SK-N-SH (cell line): ENCODE measurements around the gene APBB1IP. TPM values are rescaled to one million over a fixed set of nuclear protein-coding genes. Genes with fewer than 3 reads are reported as not detected.

ENCODE experiments used
- CTCF ChIA-PET: fragments of 300-600, 350-600 bp; formaldehyde crosslinking; extraction: SDS; loops from one replicate; lab custom pipeline; 2021; lab: Yijun Ruan, JAX
- POLR2A ChIA-PET: fragments of 350-600 bp; sonication (Branson Sonifier 250); formaldehyde crosslinking; extraction: SDS; loops from one replicate; lab custom pipeline; 2020; ENCODE audit warnings: antibody characterized with exemption, inconsistent platforms; lab: Yijun Ruan, JAX
- DNase-seq: peaks from one replicate; pipeline ENCODE4 v3.0.0; 2012
- H2AFZ ChIP-seq: fragments of 200-600 bp; sonication (generic); 2 replicates; pipeline ENCODE4 v1.8.1; 2016; ENCODE audit warnings: antibody characterized with exemption, mild to moderate bottlenecking, low read depth
- H3F3A ChIP-seq: fragments of 200-600 bp; sonication (generic); replicated peaks from 2 replicates; pipeline ENCODE3; 2016; ENCODE audit warnings: antibody characterized with exemption, mild to moderate bottlenecking; ENCODE audit not compliant: insufficient read depth
- H3K27ac ChIP-seq, 2 experiments: fragments of 200-500 bp in 1 of 2; fragments of 200-600 bp in 1 of 2; sonication (Bioruptor generic) in 1 of 2; sonication (generic), shearing (Covaris generic) in 1 of 2; 2 replicates each; pipeline versions ENCODE4 v1.5.1 to v1.6.1; 2014 to 2016; ENCODE audit warnings: low read depth in 2 of 2, inconsistent platforms in 1 of 2, low read length in 1 of 2, mild to moderate bottlenecking in 1 of 2, mixed read lengths in 1 of 2
- H3K27me3 ChIP-seq: fragments of 200-600 bp; sonication (generic), shearing (Covaris generic); 2 replicates; pipeline ENCODE4 v1.6.1; 2016; ENCODE audit warnings: mixed run types; ENCODE audit not compliant: insufficient read depth
- H3K36me3 ChIP-seq, 2 experiments: fragments of 200-500 bp in 1 of 2; fragments of 200-600 bp in 1 of 2; sonication (Bioruptor generic) in 1 of 2; sonication (generic) in 1 of 2; replicated peaks in 1 of 2; 2 replicates each; pipeline versions ENCODE3 to v1.5.1; 2014 to 2016; ENCODE audit warnings: low read length in 1 of 2, mild to moderate bottlenecking in 1 of 2; ENCODE audit not compliant: insufficient read depth in 2 of 2, control insufficient read depth in 1 of 2
- H3K4me1 ChIP-seq, 2 experiments: fragments of 200-500 bp in 1 of 2; fragments of 200-600 bp in 1 of 2; sonication (Bioruptor generic) in 1 of 2; sonication (generic), shearing (Covaris generic) in 1 of 2; 2 replicates each; pipeline versions ENCODE4 v1.5.1 to v1.6.1; 2014 to 2016; ENCODE audit warnings: low read depth in 1 of 2, low read length in 1 of 2, mixed run types in 1 of 2; ENCODE audit not compliant: insufficient read depth in 2 of 2, control insufficient read depth in 1 of 2
- H3K4me2 ChIP-seq: fragments of 200-600 bp; sonication (generic), shearing (Covaris generic); 2 replicates; pipeline ENCODE4 v1.6.1; 2017; ENCODE audit warnings: mixed run types
- H3K4me3 ChIP-seq, 2 experiments: fragments of 200-500 bp in 1 of 2; fragments of 200-600 bp in 1 of 2; sonication (Bioruptor generic) in 1 of 2; sonication (generic), shearing (Covaris generic) in 1 of 2; 2 replicates each; pipeline versions ENCODE4 v1.5.1 to v1.8.1; 2014 to 2016; ENCODE audit warnings: low read depth in 2 of 2, inconsistent platforms in 1 of 2, low read length in 1 of 2, mild to moderate bottlenecking in 1 of 2, mixed read lengths in 1 of 2, moderate library complexity in 1 of 2
- H3K79me2 ChIP-seq: fragments of 200-600 bp; sonication (generic); 2 replicates; pipeline ENCODE4 v1.8.1; 2017; ENCODE audit warnings: mild to moderate bottlenecking; ENCODE audit not compliant: insufficient read depth
- H3K9ac ChIP-seq: fragments of 200-600 bp; sonication (generic); 2 replicates; pipeline ENCODE4 v1.6.1; 2017; ENCODE audit warnings: mixed run types
- H3K9me2 ChIP-seq: fragments of 200-600 bp; sonication (generic); 2 replicates; pipeline ENCODE4 v1.6.1; 2017; ENCODE audit warnings: mixed run types
- H3K9me3 ChIP-seq: fragments of 200-600 bp; sonication (generic); 2 replicates; pipeline ENCODE4 v1.6.1; 2017; ENCODE audit warnings: mixed run types, mild to moderate bottlenecking, moderate library complexity
- H4K20me1 ChIP-seq: fragments of 200-600 bp; sonication (generic); 2 replicates; pipeline ENCODE4 v1.6.1; 2017; ENCODE audit warnings: mild to moderate bottlenecking, mixed run types; ENCODE audit not compliant: insufficient read depth
- CHD2 ChIP-seq: fragments of 150-350 bp; IDR thresholded peaks from 2 replicates; pipeline ENCODE4 v1.6.1; 2018; ENCODE audit warnings: low read length; ENCODE audit not compliant: partially characterized antibody
- ELF1 ChIP-seq: IDR thresholded peaks from 2 replicates; pipeline ENCODE4 v1.4.0; 2012
- EP300 ChIP-seq, 2 experiments: IDR thresholded peaks; 2 replicates each; pipeline versions ENCODE4 v1.4.0 to v1.6.1; 2012; ENCODE audit warnings: borderline replicate concordance in 1 of 2, low read depth in 1 of 2, low read length in 1 of 2
- EZH2phosphoT487 ChIP-seq: fragments of 200-600 bp; sonication (generic); IDR thresholded peaks from 2 replicates; pipeline ENCODE4 v1.6.1; 2017; ENCODE audit warnings: low read depth, mixed run types, mild to moderate bottlenecking, antibody characterized with exemption, moderate library complexity, borderline replicate concordance
- FOXM1 ChIP-seq: IDR thresholded peaks from 2 replicates; pipeline ENCODE4 v1.4.0; 2012; ENCODE audit warnings: low read depth, mild to moderate bottlenecking
- GABPA ChIP-seq: IDR thresholded peaks from 2 replicates; pipeline ENCODE4 v1.4.0; 2012; ENCODE audit warnings: low read depth, mild to moderate bottlenecking
- IRF3 ChIP-seq: fragments of 150-350 bp; IDR thresholded peaks from 2 replicates; pipeline ENCODE4 v1.6.1; 2016; ENCODE audit warnings: mild to moderate bottlenecking, low read depth, low read length
- JUND ChIP-seq: IDR thresholded peaks from 2 replicates; pipeline ENCODE4 v1.4.0; 2012
- MEF2A ChIP-seq: IDR thresholded peaks from 2 replicates; pipeline ENCODE4 v1.4.0; 2012; ENCODE audit warnings: low read depth, borderline replicate concordance
- MXI1 ChIP-seq: IDR thresholded peaks from 2 replicates; pipeline ENCODE4 v1.6.1; 2012; ENCODE audit warnings: mild to moderate bottlenecking, low read depth, low read length, improper control_type of control experiment
- NFIC ChIP-seq: IDR thresholded peaks from 2 replicates; pipeline ENCODE4 v1.4.0; 2012; ENCODE audit warnings: borderline replicate concordance
- NRF1 ChIP-seq: IDR thresholded peaks from 2 replicates; pipeline ENCODE4 v1.6.1; 2012; ENCODE audit warnings: low read depth, mild to moderate bottlenecking, low read length
- PBX3 ChIP-seq: IDR thresholded peaks from 2 replicates; pipeline ENCODE4; 2012
- POLR2AphosphoS5 ChIP-seq: IDR thresholded peaks from 2 replicates; pipeline ENCODE4 v1.6.1; 2012; ENCODE audit warnings: low read depth, low read length
- RCOR1 ChIP-seq: fragments of 150-350 bp; IDR thresholded peaks from 2 replicates; pipeline ENCODE4 v1.6.1; 2017; ENCODE audit warnings: antibody characterized with exemption, low read length
- RFX5 ChIP-seq: IDR thresholded peaks from 2 replicates; pipeline ENCODE4 v1.6.1; 2012; ENCODE audit warnings: mild to moderate bottlenecking, improper control_type of control experiment, low read length
- RXRA ChIP-seq: IDR thresholded peaks from 2 replicates; pipeline ENCODE4 v1.4.0; 2012; ENCODE audit warnings: low read depth, mild to moderate bottlenecking, borderline replicate concordance
- TCF12 ChIP-seq: IDR thresholded peaks from 2 replicates; pipeline ENCODE4 v1.4.0; 2012
- TEAD4 ChIP-seq: IDR thresholded peaks from 2 replicates; pipeline ENCODE4 v1.4.0; 2012; ENCODE audit warnings: mild to moderate bottlenecking, borderline replicate concordance; ENCODE audit not compliant: insufficient read depth
- USF1 ChIP-seq: IDR thresholded peaks from 2 replicates; pipeline ENCODE4 v1.4.0; 2012; ENCODE audit warnings: low read depth, borderline replicate concordance
- WGBS: methylation state at CpG from one replicate; pipeline ENCODE4 v1.1.6; 2017; ENCODE audit warnings: low lambda C conversion rate; 5-methylcytosine and 5-hydroxymethylcytosine counted together
- polyA plus RNA-seq, 3 experiments: library from polyadenylated mRNA; depleted of rRNA; stranded (reverse); fragments of >200 nt; gene quantifications; 2 replicates each; pipeline ENCODE4 v1.2.3, GENCODE V29; 2012
- TF ChIP-seq, protein P1 (sequence below): IDR thresholded peaks from 2 replicates; pipeline ENCODE4 v1.4.0; 2012; ENCODE audit warnings: low read depth
- TF ChIP-seq, protein P2 (sequence below): fragments of 150-350 bp; IDR thresholded peaks from 2 replicates; pipeline ENCODE4 v1.6.1; 2017; ENCODE audit warnings: antibody characterized with exemption, low read length, low read depth, borderline replicate concordance

APBB1IP gene
- polyA plus RNA-seq, 1 of the 3 experiments (the other 2 are of a cell fraction), result not detected

GRCh38 chr10:26517141-26517867, 79.2 kb downstream of the APBB1IP start:
- ChIA-PET POLR2A (no interaction called here), CTCF (no interaction called here)
- no peak overlapping the region for H3K4me2 ChIP-seq
- DNase-seq, result no peak
- H3K27ac ChIP-seq, result no peak overlapping the region
- no peaks in the 10 kb centered on the region for H4K20me1 ChIP-seq
- no peaks in the 10 kb centered on the region for H3K9me3 ChIP-seq
- H3K4me1 ChIP-seq, result no peaks in the 10 kb centered on the region
- no peaks in the 10 kb centered on the region for H3K79me2 ChIP-seq
- no peak overlapping the region for H3K4me3 ChIP-seq
- H3K27me3 ChIP-seq, result no peaks in the 10 kb centered on the region
- TF ChIP-seq ELF1 (no peak), RXRA (no peak), NFIC (no peak), RFX5 (no peak), POLR2AphosphoS5 (no peak), RCOR1 (no peak), MXI1 (no peak), CHD2 (no peak), NRF1 (no peak), GABPA (no peak), TEAD4 (no peak), IRF3 (no peak), EZH2phosphoT487 (no peak), USF1 (no peak), TCF12 (no peak)
- TF ChIP-seq, protein P1, sequence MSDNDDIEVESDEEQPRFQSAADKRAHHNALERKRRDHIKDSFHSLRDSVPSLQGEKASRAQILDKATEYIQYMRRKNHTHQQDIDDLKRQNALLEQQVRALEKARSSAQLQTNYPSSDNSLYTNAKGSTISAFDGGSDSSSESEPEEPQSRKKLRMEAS, result no peak
- H3K36me3 ChIP-seq, result no peaks in the 10 kb centered on the region
- 17% methylated on average over 9 of the region's 9 CpGs for WGBS
- no peak overlapping the region for H2AFZ ChIP-seq
- H3F3A ChIP-seq, result no peaks in the 10 kb centered on the region
- no peaks in the 10 kb centered on the region for H3K9me2 ChIP-seq
- H3K9ac ChIP-seq, result no peak overlapping the region

DNA sequence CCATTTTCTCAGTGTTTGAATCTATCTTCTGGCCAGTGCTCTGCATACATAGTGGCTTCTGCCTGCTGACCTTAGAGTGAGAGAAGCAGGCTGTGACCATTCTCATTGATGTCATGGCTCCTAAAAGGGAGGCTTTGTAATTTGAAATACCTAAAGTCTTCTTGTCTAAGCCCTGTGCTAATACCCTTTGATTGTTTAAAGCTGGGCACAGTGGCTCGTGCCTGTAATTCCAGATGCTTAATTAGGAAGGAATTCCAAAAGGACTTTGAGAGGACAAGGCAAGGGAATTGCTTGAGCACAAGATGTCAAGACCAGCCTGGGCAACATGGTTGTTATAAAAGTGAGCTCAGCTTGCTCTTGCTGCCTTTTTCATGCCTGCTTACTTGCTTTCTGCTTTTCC, 81.7 kb downstream of the APBB1IP start:
- no peak overlapping the region for H2AFZ ChIP-seq
- no peaks in the 10 kb centered on the region for H3F3A ChIP-seq
- H3K4me3 ChIP-seq, result no peak overlapping the region
- ChIA-PET CTCF (no interaction called here), POLR2A (no interaction called here)
- WGBS, result 0% methylated on average over 1 of the region's 1 CpG
- DNase-seq, result no peak
- no peaks in the 10 kb centered on the region for H3K9me3 ChIP-seq
- H3K4me1 ChIP-seq, result no peaks in the 10 kb centered on the region
- H3K36me3 ChIP-seq, result no peaks in the 10 kb centered on the region
- no peak overlapping the region for H3K9ac ChIP-seq
- H3K27ac ChIP-seq, result no peak overlapping the region
- no peaks in the 10 kb centered on the region for H3K27me3 ChIP-seq
- no peaks in the 10 kb centered on the region for H3K9me2 ChIP-seq
- no peaks in the 10 kb centered on the region for H3K79me2 ChIP-seq
- TF ChIP-seq, protein P2, sequence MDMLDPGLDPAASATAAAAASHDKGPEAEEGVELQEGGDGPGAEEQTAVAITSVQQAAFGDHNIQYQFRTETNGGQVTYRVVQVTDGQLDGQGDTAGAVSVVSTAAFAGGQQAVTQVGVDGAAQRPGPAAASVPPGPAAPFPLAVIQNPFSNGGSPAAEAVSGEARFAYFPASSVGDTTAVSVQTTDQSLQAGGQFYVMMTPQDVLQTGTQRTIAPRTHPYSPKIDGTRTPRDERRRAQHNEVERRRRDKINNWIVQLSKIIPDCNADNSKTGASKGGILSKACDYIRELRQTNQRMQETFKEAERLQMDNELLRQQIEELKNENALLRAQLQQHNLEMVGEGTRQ, result no peak
- TF ChIP-seq TCF12, result no peak
- TF ChIP-seq EP300 (IDR thresholded peaks at IDR 0.05; ENCODE audit: borderline replicate concordance in 1 of 2, low read depth in 1 of 2, low read length in 1 of 2), result no peak
- TF ChIP-seq NFIC, result no peak
- TF ChIP-seq FOXM1, result no peak
- TF ChIP-seq JUND, result no peak
- TF ChIP-seq MEF2A, result no peak
- TF ChIP-seq PBX3, result no peak
- no peak overlapping the region for H3K4me2 ChIP-seq
- no peaks in the 10 kb centered on the region for H4K20me1 ChIP-seq
